ENCODE measurements around the gene CCDC14. TPM values are rescaled to one million over a fixed set of nuclear protein-coding genes. Genes with fewer than 3 reads are reported as not detected.

Gene CCDC14
- total RNA-seq, 1 experiment from 2014 or later = 62.5 TPM

DNA sequence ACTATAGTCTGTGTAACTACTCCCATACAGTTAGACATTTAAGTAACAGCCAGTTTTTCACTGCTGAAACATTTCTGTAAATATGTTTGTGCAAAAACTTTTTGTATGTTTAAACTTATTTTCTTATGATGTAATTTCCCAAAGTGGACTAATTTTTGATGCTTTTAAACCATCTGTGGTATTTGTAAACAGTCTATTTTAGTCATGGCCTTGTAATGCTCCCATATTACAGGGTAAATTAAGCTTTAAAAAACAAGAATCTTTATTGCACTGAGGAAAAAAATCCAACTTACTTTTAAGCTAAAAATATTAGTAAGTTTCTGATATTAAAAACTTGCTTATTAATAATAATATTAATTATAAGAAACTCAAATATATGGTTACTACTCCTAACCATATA is 13.5 kb downstream of the CCDC14 start:
- Mint-ChIP-seq H3K27ac (no peak overlapping the region), H3K27me3 (ENCODE audit: low read depth) (no peaks in the 10 kb centered on the region), H3K4me1 (no peaks in the 10 kb centered on the region), H3K9me3 (no peaks in the 10 kb centered on the region), H3K4me3 (no peak overlapping the region), H3K36me3 (ENCODE audit: insufficient read depth in 1 of 3, low read depth in 3 of 3) (peaks cover 14 to 71% (median 56%) of the 10 kb centered on the region in 3 experiments; a peak in 5 of 7 replicates)
- Histone ChIP-seq H2BK120ac (ENCODE audit: low read depth, low read length, poor library complexity, severe bottlenecking) (no peak overlapping the region), H4K5ac (ENCODE audit: insufficient read length, low read depth, low read length) (no peak overlapping the region), H3K14ac (ENCODE audit: insufficient read depth, low read length) (no peak overlapping the region), H3K4me1 (ENCODE audit: insufficient read depth, low read length) (no peaks in the 10 kb centered on the region), H3K56ac (ENCODE audit: insufficient read length, low read depth, low read length) (no peak overlapping the region), H3K9ac (ENCODE audit: extremely low read depth, insufficient read length, low read length) (no peak overlapping the region), H2BK15ac (ENCODE audit: low read depth, low read length) (no peak overlapping the region), H4K8ac (replicated peaks; ENCODE audit: insufficient read length, low read depth, low read length) (no peak overlapping the region), H2BK12ac (ENCODE audit: insufficient read length, low read depth, low read length) (no peak overlapping the region), H4K20me1 (ENCODE audit: control insufficient read depth, insufficient read depth, insufficient read length) (no peaks in the 10 kb centered on the region), H3K4ac (ENCODE audit: low read depth, low read length) (no peak overlapping the region), H2AK5ac (ENCODE audit: insufficient read length, low read length) (no peak overlapping the region), H3K27me3 (ENCODE audit: insufficient read depth, low read length) (no peaks in the 10 kb centered on the region), H3K4me2 (ENCODE audit: insufficient read depth, insufficient read length, low read length) (no peak overlapping the region), H3K27ac (ENCODE audit: insufficient read length, low read depth, low read length) (no peak overlapping the region), H3T11ph (ENCODE audit: low read length) (no peak overlapping the region), H3K18ac (ENCODE audit: insufficient read length, low read depth, low read length) (no peak overlapping the region), H3K23ac (ENCODE audit: insufficient read length, low read depth, low read length) (no peak overlapping the region), H2BK5ac (ENCODE audit: insufficient read length, low read length) (no peak overlapping the region), H3K79me2 (ENCODE audit: insufficient read depth, low read length) (no peaks in the 10 kb centered on the region), H3K23me2 (ENCODE audit: insufficient read length, low read depth, low read length, poor library complexity, severe bottlenecking) (no peaks in the 10 kb centered on the region), H4K91ac (ENCODE audit: insufficient read length, low read depth, low read length) (no peak overlapping the region), H2BK20ac (ENCODE audit: low read depth, low read length, poor library complexity, severe bottlenecking) (no peak overlapping the region), H3K79me1 (ENCODE audit: insufficient read depth, low read depth, low read length, poor library complexity, severe bottlenecking) (no peaks in the 10 kb centered on the region), H2AFZ (ENCODE audit: low read length) (no peak overlapping the region), H3K9me3 (ENCODE audit: control insufficient read depth, low read depth, low read length) (no peaks in the 10 kb centered on the region)
- DNase-seq = no peak
- TF ChIP-seq, protein P1, sequence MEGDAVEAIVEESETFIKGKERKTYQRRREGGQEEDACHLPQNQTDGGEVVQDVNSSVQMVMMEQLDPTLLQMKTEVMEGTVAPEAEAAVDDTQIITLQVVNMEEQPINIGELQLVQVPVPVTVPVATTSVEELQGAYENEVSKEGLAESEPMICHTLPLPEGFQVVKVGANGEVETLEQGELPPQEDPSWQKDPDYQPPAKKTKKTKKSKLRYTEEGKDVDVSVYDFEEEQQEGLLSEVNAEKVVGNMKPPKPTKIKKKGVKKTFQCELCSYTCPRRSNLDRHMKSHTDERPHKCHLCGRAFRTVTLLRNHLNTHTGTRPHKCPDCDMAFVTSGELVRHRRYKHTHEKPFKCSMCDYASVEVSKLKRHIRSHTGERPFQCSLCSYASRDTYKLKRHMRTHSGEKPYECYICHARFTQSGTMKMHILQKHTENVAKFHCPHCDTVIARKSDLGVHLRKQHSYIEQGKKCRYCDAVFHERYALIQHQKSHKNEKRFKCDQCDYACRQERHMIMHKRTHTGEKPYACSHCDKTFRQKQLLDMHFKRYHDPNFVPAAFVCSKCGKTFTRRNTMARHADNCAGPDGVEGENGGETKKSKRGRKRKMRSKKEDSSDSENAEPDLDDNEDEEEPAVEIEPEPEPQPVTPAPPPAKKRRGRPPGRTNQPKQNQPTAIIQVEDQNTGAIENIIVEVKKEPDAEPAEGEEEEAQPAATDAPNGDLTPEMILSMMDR (conservative IDR thresholded peaks at IDR 0.05) = no peak

Measured in H9 (cell line).